ENCODE data around the gene RFNG.

RFNG gene

DNA sequence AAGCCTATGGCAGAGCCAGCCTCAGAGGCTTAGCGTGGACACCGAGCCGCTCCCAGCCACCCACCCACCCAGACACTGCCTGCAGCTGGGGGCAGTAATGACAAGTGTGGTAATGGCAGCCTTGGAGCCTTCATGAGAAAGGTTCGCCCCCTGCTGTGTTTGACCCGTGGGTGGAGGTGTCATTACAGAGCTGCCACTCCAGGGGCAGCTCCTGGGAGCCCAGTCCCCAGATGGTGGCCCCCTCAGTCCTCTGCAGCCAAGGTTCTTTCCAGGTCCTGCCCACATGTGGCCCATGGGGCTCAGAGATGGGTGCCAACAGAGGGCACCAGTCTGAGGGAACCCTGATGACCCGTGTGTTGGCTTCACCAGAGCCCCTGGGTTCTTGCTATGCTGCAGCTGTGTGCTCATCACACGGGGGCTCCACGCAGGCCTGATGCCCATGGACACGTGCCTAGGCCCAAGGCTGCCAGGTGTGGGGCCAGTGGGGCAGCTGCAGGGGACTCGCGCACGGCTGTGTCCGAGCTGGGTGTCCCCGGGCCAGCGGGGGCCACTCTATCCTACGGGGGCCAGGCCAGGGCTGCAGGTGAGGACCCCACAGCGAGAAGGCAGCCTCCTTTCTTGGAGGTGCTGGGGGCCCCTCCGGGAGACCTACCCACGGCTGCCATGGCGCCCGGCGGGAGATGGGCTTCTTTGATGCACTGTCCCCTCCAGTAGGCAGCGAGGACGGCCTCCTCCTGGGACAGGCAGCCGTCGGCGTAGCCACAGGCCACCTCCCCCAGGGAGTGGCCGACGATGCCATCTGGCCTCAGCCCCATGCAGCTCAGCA lies 38.3 kb upstream of the RFNG start:
- DNase-seq (ENCODE audit: low spot score), result no peak

DNA sequence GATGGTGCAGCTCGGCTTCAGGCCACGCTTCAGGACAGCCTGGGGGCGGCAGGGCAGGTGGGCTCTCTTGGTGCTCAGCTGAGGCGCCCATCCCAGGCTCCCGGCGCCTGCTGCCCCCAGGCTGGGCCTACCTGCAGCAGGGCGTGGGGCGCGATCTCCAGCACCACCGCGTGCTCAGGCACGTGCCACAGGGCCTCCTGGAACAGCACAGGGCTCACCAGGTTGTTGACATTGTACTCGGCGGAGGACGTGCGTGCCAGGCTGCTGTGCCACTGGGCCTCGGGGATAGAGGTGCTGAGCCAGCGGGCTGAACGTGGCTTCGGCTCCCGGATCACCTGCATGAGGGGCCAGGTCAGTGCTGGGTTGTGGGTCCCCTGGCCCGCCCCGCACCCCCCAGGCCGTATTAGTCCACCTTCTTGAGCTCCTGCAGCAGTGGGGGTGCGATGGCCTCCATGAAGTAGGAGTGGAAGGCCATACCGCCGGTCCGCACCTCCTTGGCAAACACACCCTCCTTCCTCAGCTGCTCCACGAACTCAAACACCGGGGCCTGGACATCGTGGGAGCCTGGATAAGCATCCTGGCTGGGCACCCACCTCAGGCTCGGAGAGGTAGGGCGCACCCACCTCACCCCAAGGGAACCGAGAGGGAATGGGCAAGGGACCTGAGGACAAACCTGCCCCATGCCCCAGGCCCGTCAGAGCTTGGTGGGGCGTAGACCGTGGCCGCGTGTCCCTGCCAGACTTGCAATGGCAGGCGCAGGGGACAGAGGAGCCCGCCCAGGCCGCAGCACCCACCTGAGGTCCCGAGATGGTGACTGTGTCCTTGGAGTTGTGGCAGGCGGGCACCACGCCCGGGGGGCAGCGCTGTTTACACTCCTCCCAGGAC lies 37.5 kb upstream of the RFNG start:
- no peak for DNase-seq (ENCODE audit: low spot score)

DNA sequence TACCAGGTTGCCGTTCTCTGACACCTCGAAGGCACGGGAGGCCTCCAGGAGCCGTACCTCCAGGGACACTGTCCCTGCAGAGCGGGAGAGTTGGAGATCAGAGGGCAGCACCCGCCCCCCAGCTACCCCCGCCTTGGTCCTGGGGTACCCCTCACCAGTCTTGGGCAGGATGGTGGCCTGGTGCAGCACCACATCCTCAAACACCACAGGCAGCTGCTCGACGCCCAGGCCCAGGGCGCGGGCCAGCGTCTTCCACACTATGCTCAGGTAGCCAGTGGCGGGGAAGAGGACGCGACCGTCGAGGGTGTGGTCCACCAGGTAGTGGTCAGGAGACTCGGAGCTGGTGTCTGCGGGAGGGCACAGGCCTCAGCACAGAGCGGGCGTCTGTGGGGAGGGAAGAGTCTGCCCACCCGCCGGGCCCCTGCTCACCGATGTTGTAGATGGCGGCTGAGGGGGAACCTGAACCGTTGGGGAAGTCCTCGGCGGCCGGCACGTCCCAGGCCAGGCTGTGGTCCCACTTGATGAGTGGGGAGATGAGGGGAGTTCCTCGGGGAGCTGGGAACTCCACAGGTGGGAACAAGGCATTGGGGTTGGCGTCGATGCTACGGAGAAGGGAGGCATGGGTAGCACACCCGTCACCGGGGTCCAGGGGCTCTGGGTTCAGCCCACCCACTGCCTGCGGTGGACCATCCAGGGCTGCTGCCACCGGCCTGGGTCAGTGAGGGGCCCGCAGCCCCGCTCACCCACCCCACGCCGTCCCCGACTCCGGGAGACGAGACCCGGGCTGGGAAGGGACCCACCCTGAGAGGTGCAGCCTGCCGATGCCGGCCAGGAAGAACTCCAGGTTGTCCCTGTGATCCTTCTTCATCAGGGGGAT lies 36.6 kb upstream of the RFNG start:
- DNase-seq (ENCODE audit: low spot score), result no peak

DNA sequence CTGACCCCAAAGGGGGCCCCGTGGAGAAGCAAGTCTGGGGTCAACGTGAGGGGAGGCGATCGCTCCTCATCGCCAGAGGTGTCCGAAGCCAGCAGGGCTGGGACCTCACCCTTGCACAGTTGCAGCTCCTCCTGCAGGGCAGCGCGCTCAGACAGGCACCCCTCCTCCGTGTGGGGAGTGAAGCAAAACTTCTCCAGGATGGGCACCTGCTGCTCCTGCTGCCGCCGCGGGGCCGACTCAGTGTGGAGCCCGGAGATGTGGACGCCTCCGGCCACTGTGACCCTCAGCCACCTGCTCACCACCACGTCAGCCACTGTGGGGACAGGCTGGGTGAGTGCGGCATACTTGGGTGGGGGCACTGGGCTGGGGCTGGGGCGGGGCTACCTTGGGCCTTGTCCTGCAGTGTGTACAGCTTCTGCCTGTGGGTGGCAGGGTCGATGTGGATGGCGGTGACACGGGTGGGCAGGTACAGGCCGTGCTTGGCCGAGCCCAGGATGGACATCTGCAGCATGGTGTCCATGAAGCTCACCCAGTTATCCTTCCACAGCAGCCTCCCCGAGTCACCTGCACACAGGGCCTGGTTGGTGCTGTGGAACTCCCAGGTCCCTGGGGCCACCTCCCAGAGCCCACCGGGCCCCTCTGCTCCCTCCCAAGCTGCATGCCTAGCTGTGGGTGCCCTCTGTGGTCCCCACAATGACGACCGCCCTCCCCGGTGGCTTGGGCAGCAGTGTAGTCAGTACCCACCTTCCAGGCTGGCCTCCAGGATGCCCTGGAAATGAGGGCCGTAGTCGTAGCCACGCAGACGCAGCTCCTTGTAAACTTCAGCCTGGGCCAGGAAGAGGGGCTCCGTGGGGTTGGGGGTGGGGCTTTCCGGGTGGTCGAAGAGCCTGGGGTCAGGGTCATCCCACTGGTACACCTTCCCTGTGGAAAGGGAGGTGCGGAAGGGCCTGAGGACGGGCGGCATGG lies 35.6 kb upstream of the RFNG start:
- no peak for DNase-seq (ENCODE audit: low spot score)

DNA sequence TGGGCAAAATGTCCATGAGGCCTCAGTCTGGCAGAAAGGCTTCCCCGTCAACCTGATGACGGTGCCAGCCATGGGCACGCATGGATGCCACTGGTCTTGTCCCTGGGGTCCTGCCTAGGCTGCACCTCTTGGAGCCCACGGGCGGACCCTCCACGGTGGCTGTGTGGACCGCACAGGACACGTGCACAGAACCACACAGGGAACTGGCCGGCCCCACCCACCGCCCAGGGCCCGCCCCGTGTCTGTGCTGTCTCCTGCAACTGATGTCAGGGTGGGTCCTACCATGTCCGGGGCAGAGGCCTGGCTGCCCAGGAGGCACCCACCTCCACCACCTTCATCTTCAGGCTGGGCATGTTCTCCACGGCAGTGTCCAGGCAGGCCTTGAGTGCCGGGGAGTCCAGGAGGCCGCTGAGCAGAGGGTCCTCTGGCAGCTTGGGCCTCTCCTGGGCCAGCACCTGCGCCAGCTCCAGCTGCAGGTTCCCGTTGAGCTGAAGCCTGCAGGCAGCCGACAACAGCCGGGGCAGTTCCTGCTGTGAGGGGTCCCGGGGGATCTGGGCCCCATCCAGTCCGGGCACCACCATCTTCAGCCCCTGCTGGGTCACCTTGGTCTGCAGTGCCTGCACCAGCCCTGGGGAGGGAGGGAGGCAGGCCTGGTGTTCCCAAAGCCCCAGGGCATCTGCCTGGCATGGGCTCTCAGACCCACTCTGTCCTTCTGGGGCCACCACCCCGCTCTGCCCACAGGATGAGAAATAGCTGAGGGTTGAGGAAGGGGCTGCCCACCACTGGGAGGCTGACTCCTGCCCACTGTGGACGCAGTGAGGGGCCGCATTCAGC lies 34.5 kb upstream of the RFNG start:
- DNase-seq (ENCODE audit: low spot score), result no peak

DNA sequence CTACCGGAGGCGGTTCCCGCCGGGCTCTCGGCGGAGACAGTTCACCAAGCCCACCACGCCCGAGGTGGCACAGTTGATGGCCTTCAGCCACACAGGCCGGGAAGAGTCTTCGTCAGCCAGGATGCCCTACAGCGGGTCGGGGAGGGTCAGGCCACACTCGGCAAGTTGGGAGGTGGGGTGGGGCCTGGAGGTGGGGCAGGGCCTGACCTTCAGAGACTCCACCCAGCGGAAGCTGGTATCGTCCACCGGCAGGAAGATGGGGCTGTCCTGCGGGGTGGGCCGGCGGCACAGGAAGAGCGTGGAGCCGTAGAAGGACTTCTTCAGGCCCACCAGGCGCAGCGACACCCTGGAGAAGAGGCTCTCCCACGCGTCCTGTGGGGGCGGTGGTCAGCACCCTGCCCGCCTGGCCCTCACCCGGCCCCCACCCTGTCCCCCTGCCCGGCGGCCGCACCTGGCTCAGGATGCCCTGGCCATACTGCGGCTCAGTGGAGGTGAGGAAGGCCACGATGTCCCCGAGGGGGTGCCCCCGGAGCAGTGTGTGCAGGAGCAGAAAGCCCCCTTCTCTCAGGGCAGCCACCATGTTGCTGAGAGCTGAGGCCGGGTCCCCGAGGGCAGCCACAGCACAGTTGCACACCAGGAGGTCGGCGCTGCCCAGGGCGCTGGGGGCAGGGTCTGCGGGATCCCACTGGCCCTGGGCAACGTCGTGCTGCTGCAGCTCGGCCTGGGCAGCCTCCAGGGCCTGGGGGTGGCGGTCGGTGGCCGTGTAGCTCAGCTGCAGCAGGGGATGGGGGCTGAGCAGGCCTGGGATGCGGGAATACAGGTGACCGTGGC lies 33.6 kb upstream of the RFNG start:
- DNase-seq (ENCODE audit: low spot score), result no peak

DNA sequence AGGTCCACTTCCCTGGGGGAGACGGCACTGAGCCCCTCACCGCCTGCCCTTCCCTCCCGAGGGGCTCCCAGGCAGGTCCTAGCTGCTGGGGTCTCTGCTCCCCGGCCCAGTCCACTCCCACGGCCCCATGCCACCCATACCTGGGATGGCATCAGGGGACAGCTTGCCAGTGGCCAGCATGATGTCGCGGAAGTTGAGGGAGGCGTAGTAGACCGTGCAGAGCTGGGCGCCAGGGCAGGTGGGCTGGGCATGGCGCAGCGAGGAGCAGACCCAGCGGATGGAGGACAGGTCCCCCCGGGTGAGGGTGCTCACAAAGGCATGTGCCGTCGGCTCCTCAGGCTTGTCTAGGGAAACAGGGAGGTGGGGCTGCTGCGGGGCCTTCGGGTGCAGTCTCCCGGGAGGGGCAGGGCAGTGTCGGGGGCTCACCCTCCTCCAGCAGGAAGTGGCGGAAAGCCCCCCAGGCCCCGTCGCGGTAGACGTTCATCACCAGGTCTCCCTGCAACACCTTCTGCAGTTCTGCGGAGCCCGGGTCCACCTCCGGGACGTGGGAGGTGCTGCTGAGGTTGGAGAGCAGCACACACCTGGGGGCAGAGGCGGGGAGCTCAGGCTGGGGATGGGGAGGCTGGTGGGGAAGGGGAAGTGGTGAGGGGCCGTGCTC lies 32.9 kb upstream of the RFNG start:
- DNase-seq (ENCODE audit: low spot score), result no peak

DNA sequence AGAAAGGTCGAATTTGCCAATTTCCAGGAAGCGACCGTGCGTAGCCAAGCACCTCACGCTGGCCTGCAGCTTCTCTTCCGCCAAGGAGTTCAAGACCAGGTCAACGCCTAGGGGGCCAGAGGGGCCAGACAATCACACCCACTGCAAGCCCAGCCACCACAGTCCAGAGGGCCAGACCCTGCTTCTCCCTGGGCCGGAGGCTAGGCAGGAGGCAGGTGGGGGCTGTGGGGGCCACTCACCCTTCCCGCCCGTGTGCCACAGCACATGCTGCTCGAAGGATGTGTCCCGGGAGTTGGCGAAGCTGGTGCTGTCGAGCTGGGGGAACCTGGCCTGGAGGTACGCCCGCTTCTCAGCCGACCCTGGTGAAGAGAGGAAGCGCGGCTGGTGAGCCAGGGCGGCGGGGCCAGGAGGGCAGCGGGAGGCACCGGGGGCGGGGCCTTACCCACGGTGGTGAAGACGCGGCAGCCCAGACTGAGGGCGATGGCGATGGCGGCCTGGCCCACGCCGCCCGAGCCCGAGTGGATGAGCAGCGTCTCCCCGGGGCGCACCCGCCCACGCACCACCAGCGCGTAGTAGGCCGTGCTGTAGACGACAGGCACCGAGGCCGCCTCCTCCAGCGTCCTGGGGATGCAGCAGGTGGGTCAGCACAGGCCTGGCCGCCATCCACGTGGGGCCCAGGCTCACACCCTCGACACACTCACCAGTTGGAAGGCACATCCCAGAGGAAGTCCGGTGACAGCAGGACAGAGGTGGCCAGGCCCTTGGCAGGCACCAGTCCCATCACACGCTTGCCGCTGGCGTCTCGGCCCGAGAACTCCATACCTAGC lies 32.1 kb upstream of the RFNG start:
- DNase-seq (ENCODE audit: low spot score), result no peak

DNA sequence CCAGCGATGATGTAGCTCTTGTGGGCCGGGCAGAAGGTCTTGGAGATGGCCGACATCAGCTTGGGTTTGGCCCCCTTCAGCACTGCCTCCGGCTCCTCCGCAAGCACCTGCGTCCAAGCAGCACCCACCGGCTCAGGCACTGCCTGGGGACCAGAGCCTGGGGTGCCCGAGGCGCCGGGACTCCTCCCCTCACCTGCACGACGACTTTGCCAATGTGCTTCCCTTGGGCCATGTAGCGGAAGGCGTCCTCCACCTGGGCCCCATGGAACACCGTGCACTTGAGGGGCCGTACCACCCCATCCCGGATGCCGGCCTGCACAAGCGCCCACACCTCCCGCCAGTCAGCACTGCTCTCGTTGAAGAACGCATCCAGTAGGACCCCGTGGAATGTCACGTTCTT lies 31.4 kb upstream of the RFNG start:
- no peak for DNase-seq (ENCODE audit: low spot score)

DNA sequence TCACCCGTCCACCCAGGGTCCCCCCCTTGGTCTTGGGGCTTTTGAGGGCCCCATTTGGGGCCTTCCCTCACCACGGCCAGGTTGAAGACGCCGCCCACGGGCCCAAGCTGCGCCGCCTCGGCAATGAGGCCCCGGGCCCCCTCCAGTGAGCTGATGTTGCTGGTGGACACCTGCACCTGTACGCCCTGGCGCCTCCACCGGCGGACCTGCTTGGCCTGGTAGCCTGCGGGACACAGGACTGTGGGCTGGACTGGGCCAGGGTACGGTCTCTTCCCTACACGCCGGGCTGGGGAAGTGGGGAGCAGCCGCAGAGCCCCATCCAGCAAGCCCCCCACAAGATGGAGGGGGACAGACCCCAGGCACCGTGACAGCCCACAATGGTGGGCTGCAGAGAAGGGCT lies 30.8 kb upstream of the RFNG start:
- no peak for DNase-seq (ENCODE audit: low spot score)

DNA sequence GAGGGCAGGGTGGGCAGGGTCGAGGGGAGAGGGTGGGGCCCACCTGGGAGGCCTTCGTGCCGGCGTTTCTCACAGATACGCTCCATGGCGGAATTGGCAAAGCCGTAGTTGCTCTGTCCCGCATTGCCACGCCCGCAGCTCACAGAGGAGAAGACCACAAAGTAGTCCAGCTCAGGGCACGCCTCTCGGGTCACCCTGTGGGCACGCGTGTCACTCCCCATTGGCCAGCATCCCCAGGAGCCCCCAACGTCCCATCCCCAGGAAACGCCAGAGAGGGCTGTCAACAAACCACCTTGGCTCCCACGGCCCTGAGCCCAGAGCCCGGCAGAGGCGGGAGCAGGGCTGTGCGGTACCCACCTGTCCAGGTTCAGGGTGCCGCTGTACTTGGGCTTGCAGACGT lies 30.4 kb upstream of the RFNG start:
- DNase-seq (ENCODE audit: low spot score), result no peak

DNA sequence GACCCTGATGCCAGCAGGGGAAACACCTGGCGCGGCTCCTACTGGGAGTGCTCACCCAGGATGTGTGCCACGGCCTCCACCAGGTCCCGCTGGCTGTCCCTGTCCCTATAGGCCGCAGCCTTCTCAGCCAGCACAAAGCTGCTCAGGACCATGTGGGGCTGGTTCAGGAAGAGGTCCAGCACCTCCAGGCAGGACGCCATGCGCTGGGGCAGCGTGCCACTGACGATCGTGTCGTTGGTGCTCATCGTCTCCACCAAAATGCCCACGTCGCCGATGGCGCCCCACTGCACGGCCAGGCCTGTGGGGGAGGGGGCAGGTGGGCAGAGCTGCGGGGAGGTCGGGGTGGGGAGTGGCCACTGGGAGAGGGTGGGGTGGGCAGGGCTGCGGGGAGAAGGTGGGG lies 29.9 kb upstream of the RFNG start:
- DNase-seq (ENCODE audit: low spot score), result no peak

DNA sequence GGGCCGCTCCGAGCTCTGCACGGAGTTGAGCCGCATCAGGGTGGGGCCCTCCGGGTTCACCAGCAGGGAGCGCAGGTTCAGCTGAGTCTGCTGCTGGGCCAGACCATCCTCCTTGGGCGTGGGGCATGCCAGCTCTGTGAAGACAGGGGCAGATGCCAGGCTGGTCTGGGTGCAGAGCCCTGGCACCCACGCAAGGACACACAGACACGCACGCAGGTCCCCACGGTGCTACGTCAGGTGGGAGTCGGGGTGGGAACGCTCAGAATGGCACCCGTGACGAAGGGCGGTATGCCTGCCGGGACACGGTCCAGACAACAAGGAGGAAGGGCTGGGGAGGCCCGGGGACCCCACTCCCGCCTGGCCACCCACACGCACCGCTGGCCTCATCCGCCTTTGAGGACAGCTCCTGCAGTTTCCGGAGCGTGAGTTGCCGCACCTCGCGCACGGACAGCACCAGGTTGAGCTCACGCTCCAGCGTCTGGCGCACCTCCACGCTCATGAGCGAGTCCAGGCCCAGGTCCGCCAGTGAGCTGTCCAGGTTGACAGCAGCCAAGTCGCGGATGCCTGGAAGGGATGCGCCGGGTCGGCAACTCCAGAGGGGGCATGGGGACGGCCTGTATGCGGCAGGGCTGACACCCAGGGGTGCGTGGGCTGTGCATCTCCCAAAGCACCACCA lies 29.3 kb upstream of the RFNG start:
- DNase-seq (ENCODE audit: low spot score), result no peak

DNA sequence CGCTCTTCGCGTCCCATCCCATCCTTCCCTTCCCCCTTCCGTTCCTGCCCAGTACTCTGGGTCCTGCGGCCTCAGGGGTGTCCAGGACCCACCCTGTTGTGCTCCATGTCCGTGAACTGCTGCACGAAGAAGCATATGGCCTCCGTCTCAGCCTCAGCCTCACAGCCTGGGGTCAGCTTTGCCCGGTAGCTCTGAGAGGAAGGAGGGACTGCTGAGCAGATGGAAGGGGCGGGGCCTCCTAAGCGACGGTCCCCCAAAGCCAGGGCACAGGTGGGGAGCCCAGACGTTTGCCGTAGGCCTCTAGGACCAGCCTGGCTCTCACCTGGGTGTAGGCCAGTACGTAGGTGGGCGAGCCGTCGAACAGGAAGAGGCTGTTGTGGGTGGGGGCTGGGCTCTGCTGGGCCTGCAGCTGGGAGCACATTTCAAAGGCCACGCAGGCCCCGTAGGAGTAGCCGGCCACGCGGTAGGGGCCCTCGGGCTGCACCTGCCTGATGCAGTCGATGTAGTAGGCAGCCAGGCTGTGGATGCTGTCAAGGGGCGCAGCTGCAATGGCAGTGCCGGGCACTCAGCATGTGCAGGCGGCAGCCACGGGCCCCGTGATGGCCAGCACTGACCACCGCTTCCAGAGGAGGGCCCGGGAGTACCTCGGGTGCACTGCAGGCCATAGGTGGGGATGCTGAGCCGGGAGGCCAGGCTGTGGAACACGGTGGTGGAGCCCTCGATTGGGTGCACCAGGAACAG lies 28.6 kb upstream of the RFNG start:
- no peak for DNase-seq (ENCODE audit: low spot score)

DNA sequence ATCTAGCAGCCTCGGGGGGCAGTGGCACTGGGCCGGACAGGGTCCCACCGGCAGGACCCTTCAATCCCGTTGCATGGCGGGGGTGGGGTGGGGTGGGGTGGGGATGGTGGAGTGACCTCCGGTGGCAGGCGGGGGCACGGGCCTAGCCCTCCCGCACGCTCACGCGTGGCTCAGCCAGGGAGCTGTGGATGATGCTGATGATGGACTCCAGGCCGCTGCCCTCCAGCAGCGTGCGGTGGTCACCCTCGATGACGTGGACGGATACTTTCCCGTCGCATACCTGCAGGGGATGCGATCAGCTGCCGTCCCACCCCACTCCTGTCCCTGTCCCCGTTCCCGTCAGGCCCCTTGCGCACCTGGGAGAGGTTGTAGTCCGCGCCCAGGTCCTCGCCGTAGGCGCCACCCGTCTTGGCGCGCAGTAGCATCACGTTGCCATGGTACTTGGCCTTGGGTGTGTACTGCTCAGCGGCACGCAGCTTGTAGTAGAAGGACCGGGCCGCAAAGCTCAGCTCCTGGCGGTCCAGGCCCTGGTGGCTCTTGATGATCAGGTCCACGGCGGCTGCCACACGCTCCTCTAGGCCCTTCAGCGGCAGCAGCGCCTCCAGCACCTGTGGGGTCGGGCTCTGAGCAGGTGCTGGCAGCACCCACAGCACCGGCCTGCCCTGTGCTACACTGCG lies 27.5 kb upstream of the RFNG start:
- DNase-seq (ENCODE audit: low spot score), result no peak

DNA sequence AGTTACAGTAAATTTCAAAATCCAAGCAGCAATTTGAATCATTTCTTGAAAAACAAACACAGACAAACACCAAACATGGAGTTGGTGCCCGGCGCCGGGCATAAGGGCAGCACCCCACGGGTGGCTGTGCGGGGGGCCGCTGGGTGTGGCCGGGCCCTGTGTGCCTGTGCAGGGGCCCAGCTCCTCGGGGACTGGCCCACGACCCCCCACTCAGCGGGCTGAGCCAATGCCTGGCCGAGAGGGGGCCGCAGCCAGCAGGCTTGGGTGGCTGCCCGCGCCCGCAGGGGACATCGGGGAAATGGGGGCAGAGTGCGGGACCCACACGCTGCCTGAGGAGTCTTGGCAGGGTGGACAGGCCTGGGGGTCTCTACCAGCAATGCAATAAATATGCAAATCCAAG lies 26.8 kb upstream of the RFNG start:
- DNase-seq (ENCODE audit: low spot score), result no peak
